GM10266 (cell line): ENCODE results near the gene AP2A2.

Source experiments
- DNase-seq: peaks from one replicate; pipeline ENCODE4 v3.0.0; 2012; ENCODE audit errors: extremely low spot score
- TF ChIP-seq, protein P1 (sequence below): IDR thresholded peaks from 2 replicates; pipeline ENCODE4 v1.5.1; 2012; ENCODE audit warnings: mild to moderate bottlenecking, low read depth; ENCODE audit not compliant: control insufficient read depth, insufficient read depth; ENCODE audit errors: missing control alignments

Gene AP2A2

DNA sequence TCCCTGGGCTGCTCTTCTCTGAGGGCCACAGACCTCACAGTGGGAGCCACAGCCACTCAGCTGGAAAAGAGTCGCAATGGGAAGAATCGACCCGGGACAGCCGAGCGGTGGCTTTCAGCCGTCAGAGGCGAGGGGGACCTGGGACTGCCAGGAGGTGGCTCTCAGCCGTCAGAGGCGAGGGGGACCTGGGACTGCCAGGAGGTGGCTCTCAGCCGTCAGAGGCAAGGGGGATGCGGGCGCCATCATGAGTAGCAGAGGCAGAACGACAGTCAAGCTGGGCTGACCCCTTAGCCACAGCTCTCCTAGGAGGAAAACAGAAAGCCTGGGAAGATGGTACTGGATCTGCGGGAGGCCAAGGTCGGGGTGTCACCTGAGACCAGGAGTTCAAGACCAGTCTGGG is 134.1 kb downstream of the AP2A2 start:
- TF ChIP-seq, protein P1, sequence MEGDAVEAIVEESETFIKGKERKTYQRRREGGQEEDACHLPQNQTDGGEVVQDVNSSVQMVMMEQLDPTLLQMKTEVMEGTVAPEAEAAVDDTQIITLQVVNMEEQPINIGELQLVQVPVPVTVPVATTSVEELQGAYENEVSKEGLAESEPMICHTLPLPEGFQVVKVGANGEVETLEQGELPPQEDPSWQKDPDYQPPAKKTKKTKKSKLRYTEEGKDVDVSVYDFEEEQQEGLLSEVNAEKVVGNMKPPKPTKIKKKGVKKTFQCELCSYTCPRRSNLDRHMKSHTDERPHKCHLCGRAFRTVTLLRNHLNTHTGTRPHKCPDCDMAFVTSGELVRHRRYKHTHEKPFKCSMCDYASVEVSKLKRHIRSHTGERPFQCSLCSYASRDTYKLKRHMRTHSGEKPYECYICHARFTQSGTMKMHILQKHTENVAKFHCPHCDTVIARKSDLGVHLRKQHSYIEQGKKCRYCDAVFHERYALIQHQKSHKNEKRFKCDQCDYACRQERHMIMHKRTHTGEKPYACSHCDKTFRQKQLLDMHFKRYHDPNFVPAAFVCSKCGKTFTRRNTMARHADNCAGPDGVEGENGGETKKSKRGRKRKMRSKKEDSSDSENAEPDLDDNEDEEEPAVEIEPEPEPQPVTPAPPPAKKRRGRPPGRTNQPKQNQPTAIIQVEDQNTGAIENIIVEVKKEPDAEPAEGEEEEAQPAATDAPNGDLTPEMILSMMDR = no peak
- DNase-seq = no peak

DNA sequence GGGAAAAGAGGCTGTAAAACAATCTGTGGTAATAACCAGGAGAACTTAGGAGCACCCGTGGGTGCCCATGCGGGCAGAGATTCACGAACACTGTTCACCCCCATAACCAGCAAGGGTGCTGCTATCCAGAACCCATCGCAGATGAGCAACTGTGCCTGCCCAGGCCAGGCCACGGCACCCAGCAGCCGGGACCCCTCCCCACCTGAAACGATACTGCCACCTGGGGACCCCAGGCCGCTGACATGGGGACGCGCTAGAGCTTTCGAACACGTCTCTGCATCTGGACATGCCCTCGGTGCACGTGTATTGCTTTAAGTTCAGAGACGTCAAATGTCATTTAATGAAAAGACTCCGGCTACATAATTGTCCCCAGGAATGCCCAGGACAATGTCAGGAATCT is 134.7 kb downstream of the AP2A2 start:
- TF ChIP-seq, protein P1 = no peak
- DNase-seq = no peak

DNA sequence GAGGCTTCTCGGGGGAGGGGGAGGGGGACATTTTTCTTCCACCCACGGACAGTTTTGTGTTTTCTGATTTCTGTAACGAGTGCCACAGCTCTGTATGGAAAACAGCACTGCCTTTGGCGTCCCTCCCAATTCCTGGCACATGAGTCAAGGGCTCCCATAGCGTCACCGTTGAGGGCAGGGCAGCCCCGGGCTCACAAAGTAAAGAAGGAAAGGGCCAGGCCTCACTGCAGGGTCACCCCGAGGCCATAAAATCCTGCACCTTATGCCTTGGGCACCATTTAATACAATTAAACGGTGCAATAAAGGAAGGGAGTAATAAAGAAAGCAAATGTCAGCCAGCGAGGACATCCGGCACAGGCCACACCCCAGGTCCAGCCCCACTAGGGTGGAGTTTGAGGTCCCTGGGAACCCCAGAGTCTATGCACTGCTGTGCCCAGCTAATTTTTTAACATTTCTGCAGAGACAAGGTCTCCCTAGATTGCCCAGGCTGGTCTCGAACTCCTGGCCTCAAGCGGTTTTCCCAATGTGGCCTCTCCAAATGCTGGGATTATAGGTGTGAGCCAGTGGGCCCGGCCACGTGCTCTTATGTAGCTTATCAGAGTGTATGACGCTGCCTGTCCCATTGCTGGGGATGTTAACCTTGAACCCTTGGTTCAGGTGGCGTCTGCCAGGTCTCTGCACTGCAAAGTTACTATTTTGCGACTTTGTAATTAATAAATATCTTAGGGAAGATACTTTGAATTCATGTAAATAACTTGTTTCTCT is 135.4 kb downstream of the AP2A2 start:
- TF ChIP-seq, protein P1 = no peak
- DNase-seq = no peak
